DMS53 treated with DMSO at 0.1 percent for 48 hours (cell line): Measurements from ENCODE around the gene CYTIP.
"Not testable (repeated sequence)": the region's sequence is repeated elsewhere in the genome, so short reads cannot be mapped to it uniquely, and the experiment has no call there.

ENCODE experiments used
- DNase-seq: peaks from one replicate; lab custom pipeline; 2025; ENCODE audit not compliant: unreplicated experiment; lab: John Stamatoyannopoulos, UW

The CYTIP gene

DNA sequence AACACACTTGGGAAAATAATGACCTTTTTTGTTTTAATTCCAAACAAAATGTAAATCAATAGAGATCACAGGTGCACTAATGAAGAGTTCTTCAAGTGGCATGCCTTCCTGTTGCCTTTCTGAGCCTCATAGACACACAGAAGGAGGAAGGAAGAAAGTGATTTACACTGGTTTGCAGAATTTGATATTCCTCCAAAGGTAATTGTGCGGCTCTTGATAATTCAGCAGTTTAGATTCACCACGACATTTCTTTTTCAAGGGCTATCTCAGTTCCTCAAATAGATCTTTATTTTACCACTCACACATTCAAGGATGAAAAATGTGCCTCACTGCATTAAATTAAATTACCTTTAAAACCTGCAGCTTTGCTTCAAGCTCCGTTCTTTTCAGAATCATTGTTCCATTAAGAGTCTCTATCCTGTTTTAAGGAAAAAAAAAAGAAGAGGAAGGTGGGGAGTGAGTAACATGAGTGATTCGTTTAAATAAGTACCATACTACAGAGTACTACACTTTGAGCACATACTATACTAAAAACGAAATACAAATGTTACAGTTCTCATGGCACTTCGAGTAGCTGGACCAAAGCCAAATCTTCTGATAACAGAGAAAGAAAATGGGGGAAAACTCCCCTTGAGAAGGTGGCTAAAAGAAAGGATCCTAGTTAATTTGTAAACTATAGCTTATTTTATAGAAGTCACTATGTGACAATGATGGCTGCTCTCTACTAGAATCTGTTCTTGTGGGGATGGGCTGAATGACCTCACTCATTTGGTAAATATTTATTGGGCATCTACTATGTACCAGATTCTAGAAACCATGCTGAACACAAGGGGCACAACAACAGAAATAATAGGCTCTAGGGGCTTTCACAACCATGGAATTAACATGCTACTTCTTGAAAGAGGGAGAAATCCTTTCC lies 16.6 kb downstream of the CYTIP start:
- no peak for DNase-seq

DNA sequence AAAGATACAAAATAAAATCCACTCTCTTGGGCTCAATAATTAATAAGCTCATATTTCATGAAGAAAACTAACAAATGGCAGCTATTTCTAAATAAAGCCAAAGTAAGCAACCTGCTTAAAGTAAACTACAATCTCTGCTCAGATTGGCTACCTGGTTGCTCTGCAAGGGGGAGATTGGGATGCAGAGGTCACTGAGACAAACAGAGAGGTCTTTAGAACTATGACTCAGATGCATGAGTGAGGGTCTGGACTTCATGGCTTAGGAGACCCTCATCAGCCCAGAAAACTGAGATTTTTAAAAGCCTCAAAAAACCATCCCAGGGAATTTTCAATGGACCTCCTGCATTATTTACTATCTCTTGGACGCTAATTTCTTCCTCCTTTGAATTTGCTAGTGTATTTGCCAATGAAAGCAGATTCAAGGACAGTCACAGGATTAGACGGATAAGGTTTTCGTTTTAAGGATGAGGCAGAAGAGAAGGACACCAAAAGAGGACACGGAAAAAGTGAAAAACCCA lies 17.4 kb downstream of the CYTIP start:
- DNase-seq = no peak

DNA sequence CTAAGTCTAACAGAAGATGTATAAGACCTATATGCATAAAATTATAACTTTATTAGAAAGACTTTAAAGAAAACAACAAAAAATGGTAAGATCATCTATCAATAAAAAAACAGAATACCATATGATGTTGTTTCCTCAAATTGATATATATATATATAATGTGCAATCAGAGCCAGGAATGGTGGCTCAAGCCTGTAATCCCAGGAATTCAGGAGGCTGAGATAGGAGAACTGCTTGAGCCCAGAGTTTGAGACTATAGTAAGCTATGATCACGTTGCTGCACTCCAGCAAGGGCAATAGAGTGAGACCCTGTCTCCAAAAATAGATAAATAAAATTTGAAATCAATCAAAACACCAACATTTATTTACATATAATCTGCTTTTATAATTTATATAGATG lies 19.5 kb downstream of the CYTIP start:
- DNase-seq = no peak

DNA sequence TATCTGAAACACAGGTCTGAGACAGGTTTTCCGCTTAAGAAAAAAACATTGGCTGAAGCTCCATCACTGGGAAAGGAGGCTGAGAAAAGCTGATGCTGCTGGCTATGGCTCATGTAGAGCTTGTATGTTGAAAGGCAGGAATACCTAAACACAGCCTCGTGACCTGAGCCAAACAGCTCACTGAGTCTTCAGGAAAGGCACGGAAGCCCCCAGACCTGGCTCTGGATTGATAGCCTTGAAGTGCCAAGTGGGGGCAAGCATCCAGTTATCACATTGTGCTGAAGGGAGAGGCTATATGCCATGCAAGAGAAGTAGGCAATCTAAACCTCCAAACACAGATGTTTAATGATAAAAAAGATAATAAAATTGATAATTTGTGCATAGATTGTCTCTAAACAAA lies 21.9 kb downstream of the CYTIP start:
- DNase-seq = no peak

DNA sequence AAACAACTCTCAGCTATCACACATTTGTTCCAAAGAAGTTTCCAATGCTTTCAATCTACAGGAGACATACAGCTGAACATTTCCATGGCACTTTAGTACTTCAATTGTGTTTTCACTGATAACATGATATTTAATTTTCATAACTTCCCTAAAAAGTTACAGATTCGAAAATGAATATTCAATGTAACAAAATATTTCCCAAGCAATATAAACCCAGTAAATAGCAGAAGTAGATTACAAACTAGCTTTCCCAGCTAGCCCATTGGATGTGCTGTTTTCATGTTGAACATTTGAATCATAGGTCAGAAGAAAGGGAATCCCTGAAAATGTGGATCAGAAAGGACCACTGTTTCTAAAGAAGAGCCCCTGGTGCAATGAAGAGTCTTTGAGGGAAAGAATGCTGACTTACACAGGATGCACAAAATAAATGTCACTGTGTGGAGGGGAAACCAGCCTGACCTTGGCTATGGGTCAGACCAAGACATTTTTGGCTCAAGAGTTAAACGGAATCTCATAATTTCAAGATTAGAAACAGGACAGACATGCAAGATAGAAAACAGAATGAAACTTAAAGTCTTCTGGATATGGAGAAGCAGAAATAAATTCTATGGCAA lies 22.5 kb downstream of the CYTIP start:
- no peak for DNase-seq

DNA sequence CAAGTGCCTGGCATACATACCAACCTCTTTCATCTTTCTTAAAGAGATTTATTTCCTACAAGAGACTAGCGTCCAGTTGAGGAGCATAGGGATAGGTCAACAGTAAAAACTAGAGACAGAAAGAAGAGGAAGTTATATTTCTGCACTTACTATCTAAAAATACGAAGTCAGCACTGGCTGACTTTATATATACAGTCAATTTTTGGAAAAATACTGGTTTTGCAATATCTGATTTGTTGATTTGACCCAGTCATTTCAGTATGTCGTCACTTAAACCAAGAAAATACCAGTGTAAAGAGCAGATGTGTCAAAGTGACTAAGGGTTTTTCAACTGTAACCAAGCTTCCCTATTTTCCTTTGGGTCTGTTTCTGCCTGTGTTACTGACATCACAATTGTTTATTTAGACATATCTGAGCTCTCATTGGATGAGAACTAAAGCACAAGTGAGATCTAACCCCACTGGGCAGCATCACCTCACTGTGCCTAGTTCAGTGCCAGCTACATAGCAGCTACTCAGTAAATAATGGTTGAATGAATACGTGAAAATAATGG lies 23.0 kb downstream of the CYTIP start:
- no peak for DNase-seq

DNA sequence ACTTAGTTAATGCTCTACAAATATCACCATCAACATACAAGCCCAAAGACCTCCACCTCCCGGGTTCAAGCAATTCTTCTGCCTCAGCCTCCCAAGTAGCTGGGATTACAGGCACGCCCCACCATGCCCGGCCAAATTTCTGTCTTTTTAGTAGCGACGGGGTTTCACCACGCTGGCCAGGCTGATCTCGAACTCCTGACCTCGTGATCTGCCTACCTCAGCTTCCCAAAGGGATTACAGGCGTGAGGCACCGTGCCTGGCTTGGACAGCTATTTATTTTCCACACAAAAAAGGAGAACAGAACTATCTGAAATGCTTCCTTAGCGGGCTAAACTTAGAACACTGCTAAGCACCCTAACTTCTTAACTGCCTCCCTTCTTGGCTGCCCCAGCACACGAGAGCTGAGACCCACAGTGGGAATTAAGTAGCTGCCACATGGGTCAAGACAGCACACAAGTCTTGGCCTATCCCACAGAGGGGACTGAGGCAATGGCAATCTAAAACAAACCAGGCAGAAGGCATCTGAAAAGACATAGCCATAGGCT lies 24.8 kb downstream of the CYTIP start:
- no peak for DNase-seq

DNA sequence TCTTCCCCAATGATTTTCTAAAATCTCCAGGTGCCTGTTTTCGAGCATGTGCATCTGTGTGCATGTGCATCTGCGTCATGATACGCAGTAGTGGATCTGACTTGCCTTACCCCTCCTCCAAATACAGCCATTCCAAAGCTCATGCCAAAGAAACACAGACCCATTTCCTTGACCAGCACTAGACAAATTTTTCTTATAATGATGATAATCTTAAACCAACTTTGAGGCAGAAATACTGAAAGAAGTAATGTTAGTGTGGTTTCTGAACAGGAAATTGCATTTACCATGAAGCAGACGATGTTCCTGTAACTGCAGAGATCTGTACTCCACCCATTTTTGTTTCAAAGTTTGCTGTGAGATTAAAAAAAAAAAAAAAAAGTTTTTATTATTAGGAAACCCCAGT lies 25.6 kb downstream of the CYTIP start:
- no peak for DNase-seq

DNA sequence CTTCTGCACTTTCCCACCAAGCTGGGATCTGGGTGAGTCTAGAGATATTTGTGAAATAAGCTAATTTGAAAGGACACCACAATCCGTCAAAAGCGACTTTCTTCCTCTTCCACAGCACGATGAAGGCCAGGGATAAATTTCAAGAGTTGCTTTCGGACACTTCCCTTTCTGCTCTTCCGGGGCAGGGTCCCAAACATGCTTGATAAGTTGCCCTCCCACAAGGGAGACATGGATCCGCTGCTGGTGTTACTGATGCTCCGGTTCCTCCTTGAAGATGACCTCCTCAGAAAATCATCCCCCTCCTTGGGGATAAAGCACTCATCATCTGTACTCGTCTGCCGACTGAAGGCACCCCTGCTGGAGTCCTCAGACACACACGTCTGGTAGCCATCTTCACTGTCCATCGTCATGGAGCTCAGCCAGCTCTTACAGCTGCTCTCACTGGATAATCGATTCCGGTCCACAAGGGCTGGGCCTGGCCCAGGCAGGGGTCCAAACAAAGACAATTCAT lies 28.2 kb downstream of the CYTIP start:
- no peak for DNase-seq

DNA sequence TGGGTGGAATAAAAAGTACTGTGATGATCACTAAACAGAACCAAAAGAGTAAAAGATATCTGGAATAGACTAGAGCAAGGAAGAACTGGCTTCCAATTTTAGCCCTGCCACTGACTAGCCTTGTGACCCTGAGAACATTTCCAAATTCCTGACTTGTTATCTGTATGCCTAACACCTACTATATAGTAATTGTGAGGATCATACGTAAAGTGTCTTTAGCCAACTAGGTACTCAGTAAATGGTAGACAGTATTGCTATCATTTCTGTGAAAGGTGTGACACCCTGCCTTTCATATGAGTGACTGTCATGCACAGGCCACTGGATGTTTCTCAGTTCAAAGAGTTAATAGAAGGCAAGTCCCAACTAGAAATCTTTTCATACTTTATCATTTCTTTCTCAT lies 29.8 kb downstream of the CYTIP start:
- no peak for DNase-seq

DNA sequence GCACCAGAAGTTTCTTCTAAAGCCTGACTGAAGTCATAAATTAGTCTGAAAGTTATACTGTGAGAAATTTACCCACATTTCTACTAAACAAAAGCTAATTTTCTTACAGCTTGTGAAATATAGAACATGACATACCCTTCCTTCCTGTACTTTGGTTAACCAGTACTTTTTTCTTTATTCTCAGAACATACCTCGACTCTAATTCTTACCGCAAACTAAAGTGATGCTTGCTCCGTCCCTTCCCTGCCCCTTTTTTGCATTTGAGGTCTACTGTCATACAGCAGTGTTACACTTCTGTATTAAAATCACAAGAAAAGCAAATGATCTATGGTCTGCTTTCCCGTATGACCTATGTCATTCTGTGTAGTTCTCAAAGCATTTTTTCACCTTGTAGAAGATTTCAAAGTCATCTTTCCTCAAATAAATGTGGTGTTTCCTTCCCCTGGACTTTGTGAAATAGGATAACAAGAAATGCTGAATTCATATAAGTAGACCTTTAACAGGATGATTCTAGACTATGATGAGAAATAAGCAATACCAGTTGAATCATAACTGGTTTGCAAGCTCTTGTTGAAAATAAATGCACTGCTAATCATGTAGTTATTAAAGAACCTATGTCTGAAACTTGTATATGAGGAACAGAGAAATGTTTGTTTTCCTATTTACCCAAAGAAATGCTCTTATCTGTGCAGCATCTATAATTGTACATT lies 30.4 kb downstream of the CYTIP start:
- DNase-seq = no peak

DNA sequence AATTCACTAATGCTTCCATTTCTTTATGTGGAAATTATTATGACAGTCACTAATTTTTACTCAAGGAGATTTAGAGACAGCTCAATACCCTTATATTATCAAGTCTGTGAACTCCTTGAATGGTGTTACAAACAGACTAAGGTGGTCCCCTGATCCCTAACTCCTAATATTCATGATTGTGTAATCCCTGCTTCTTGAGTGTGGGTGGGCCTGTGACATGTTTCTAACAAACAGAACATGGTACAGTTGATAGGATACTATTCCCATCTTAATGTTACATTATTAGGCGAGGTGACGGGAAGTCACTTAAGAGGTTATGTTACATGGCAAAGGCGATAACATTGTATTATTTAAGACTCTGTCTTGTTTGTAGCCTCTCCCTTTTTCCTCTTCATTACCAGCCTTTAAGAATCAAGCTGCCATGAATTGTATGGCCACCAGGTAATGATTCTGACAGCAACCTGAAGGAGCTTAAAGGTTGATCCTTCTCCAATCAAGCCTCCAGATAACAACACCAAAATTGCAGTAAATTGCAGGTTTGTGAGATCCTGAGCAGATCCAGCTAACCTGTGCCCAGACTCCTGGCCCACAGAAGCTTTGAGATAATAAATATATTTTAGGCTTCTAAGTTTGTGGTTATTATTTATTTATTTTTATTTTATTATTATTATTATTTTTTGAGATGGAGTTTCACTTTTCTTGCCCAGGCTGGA lies 32.1 kb downstream of the CYTIP start:
- no peak for DNase-seq

DNA sequence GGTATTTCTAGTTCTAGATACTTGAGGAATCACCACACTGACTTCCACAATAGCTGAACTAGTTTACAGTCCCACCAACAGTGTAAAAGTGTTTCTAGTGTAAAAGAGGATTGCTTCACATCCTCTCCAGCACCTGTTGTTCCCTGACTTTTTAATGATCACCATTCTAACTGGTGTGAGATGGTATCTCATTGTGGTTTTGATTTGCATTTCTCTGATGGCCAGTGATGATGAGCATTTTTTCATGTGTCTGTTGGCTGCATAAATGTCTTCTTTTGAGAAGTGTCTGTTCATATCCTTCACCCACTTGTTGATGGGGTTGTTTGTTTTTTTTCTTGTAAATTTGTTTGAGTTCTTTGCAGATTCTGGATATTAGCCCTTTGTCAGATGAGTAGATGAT lies 38.5 kb downstream of the CYTIP start:
- DNase-seq = not testable (repeated sequence)

DNA sequence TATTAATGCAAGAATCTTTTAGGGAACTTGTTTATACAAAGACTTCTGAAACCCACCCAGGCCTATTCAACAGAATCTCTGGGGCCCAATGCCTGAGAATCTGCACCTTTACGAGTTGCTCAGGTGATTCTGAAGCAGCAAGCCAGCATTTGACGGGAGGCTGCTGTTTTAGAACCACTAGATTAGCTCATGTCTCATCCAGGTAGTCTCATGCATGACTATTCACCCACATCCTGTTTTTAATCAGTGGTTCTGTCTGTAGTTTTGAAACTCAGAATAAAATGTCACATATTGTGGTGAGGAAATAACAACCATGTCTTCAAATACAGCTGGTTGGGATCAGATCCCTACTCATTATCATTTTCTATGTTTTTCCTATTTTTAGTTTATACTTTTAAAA lies 39.5 kb downstream of the CYTIP start:
- no peak for DNase-seq

DNA sequence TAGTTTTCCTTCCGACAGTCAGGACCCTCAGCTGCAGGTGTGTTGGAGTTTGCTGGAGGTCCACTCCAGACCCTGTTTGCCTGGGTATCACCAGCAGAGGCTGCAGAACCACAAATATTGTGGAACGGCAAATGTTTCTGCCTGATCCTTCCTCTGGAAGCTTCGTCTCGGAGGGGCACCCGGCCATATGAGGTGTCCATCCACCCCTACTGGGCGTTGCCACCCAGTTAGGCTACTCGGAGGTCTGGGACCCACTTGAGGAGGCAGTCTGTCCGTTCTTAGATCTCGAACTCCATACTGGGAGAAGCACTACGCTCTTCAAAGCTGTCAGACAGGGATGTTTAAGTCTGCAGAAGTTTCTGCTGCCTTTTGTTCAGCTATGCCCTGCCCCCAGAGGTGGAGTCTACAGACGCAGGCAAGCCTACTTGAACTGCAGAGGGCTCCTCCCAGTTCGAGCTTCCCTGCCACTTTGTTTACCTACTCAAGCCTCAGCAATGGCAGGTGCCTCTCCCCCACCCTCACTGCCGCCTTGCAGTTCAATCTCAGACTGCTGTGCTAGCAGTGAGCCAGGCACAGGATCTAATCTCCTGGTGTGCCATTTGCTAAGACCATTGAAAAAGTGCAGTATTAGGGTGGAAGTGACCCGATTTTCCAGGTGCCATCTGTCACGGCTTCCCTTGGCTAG lies 40.9 kb downstream of the CYTIP start:
- DNase-seq = not testable (repeated sequence)

DNA sequence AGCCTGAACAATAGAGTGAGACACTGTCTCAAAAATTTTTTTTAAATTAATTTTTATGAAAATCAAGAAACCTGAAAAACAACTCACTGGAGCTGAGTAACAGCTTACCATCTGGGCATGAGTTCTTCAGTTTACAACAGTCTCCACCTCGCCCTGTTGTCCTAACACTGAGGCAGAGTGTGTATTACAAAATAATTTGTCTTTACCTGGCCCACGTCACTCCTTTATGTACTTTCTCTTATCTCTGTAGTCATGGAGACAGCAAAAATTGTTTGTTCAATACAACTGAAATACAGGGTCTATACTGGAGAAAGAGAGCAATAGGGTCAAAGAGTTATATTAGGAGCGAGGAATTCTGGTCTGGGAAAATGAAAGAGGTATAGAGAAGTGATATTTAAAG lies 48.1 kb downstream of the CYTIP start:
- DNase-seq = no peak

DNA sequence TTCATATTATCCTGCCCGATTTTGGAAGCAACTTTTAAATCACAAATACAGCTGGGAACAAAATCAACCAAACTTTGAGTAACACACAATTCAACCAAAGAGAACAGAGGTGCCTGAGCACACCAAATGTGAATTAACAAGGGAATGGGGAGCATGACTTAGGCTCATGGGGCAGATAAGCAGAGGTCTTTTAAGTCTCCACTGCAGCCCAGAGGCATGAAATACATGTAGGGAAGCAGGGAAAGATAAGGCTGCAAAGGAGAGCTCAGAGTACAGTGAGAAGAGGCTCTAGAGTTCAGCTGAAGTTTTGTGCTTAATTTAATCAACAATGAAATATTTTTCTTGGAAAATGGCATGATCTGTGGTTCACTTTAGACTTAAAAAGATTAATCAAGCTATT lies 49.0 kb downstream of the CYTIP start:
- DNase-seq = no peak

DNA sequence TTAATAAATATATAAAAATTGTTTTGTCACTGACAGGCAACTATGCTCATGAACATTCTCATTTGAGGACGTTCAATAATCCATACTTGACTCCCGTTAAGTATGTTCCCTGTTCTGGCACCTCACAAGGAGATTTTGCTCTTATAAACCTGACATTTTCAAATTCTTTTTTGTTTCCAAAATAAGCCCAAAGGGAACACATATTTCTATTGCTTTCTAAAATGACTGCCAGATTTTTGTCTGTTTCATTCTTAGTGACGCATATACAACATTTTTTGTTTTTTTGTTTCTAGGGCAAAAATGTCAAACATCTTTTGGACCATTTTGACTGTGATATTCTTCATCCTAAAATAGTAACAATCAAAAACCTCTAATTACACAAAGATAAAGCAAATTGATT lies 50.5 kb downstream of the CYTIP start:
- no peak for DNase-seq

DNA sequence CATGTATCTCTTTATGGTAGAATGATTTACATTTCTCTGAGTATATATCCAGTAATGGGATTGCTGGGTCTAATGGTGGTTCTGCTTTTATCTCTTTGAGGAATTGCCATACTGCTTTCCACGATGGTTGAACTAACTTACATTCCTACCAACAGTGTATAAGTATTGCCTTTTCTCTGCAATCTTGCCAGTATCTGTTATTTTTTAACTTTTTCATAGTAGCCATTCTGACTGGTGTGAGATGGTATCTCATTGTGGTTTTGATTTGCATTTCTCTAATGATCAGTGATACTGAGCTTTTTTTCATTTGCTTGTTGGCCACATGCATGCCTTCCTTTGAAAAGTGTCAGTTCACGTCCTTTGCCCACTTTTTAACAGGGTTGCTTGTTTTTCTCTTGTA lies 55.1 kb downstream of the CYTIP start:
- no peak for DNase-seq

DNA sequence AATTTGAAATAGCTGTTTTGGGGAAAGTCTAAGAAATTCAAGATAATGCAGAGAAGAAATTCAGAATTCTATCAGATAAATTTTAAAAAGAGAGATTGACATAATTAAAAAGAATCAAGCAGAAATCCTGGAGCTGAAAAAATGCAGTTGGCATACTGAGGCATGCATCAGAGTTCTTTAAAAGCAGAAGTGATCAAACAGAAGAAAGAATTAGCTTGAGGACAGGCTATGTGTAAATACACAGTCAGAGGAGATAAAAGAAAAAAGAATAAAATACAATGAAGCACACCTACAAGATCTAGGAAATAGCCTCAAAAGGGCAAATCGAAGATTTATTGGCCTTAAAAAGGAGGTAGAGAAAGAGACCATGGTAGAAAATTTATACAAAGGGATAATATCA lies 57.1 kb downstream of the CYTIP start:
- no peak for DNase-seq
